GM12864 (cell line): ENCODE results near the gene CLDN17.

Experiments
- DNase-seq: peaks from one replicate; pipeline ENCODE4 v3.0.0-alpha.2; 2011; ENCODE audit warnings: low read depth
- H3K4me3 ChIP-seq: 2 replicates; pipeline ENCODE4 v1.5.1; 2011; ENCODE audit warnings: mild to moderate bottlenecking, low read depth, low read length, control low read depth
- TF ChIP-seq, protein P1 (sequence below): IDR thresholded peaks from 2 replicates; pipeline ENCODE4 v1.5.1; 2011; ENCODE audit warnings: low read depth, mild to moderate bottlenecking, moderate library complexity, low read length, control low read depth, inconsistent platforms; ENCODE audit errors: missing control alignments

The CLDN17 gene

DNA sequence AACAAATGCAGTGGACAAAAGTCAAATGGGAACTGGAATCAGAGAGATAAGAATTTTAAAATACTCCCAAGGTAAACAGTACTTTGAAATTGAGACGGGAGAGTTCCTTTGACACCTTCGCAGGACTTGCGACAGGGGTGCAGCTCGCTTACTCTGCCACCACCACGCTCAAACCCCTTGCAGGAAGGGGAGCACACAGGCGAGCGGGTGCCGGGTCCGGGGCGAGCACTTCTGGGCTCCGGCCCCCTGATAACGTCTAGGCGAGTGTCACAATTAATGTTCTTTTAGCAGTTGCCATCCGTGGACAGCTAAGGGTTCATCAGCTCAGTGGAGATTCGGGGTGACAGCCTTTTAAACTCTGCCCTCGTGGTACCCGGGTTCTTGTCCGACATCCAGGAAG, 37.4 kb downstream of the CLDN17 start:
- TF ChIP-seq, protein P1, sequence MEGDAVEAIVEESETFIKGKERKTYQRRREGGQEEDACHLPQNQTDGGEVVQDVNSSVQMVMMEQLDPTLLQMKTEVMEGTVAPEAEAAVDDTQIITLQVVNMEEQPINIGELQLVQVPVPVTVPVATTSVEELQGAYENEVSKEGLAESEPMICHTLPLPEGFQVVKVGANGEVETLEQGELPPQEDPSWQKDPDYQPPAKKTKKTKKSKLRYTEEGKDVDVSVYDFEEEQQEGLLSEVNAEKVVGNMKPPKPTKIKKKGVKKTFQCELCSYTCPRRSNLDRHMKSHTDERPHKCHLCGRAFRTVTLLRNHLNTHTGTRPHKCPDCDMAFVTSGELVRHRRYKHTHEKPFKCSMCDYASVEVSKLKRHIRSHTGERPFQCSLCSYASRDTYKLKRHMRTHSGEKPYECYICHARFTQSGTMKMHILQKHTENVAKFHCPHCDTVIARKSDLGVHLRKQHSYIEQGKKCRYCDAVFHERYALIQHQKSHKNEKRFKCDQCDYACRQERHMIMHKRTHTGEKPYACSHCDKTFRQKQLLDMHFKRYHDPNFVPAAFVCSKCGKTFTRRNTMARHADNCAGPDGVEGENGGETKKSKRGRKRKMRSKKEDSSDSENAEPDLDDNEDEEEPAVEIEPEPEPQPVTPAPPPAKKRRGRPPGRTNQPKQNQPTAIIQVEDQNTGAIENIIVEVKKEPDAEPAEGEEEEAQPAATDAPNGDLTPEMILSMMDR, result no peak
- no peak overlapping the region for H3K4me3 ChIP-seq
- DNase-seq, result no peak

DNA sequence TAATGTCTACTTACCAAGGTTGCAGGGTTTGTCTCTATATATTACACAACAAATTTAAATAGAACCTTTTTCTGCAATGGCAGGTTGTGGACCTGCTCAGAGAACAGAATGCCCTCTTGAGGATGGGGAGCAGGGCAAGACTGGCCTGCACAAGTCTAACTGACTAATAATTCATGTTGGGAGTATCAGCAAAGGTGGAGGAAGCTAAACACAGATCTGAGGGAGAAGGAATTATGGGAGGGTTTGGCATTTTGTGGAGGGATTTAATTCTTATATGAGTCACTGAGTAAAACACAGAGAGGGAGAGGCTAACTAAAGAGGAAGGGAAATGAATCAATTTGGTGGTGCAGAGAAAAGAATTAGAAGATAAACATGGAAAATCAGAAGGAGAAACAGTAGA, 40.0 kb downstream of the CLDN17 start:
- DNase-seq, result no peak
- TF ChIP-seq, protein P1, result no peak
- H3K4me3 ChIP-seq, result no peak overlapping the region

DNA sequence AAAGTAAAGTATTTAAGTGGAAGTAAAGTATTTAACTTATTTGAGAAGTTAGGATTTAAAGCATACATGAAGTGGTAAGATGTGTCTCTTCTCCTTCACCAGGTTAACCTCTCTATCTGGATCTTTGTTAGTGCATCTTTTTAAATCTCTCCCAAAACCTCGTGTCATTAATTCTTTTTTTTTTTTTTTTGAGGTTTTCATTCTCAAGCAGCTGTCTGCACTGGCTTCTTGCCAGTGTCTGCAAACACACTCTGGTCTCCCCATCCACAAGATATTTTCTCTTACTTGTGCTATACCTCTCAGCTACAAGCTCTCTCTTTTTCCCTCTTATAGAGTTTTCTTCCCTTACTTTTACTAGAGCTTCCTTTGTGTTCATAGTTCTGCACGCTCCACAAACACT, 49.0 kb downstream of the CLDN17 start:
- no peak for DNase-seq
- H3K4me3 ChIP-seq, result no peak overlapping the region
- TF ChIP-seq, protein P1, result no peak

- no peak for DNase-seq
- TF ChIP-seq, protein P1, result no peak
- no peak overlapping the region for H3K4me3 ChIP-seq
Observed at GRCh38 chr21:30116479-30116878, 50.1 kb downstream of the CLDN17 start.
